Epithelial cell of esophagus (primary cell): ENCODE measurements around the gene CCDC3.
A peak's percentile ranks its signal among the peaks of the same experiment; 100 is the strongest.

ENCODE experiments used
- DNase-seq: peaks from one replicate; pipeline ENCODE4 v3.0.0; 2010; ENCODE audit warnings: low read depth
- H3K4me3 ChIP-seq: 2 replicates; pipeline ENCODE4 v1.5.1; 2011; ENCODE audit warnings: mild to moderate bottlenecking, low read length, control low read depth
- TF ChIP-seq, protein P1 (sequence below): IDR thresholded peaks from 2 replicates; pipeline ENCODE4 v1.5.1; 2011; ENCODE audit warnings: low read depth, mild to moderate bottlenecking, low read length, control low read depth, inconsistent platforms; ENCODE audit not compliant: insufficient read depth; ENCODE audit errors: missing control alignments

Gene CCDC3

DNA sequence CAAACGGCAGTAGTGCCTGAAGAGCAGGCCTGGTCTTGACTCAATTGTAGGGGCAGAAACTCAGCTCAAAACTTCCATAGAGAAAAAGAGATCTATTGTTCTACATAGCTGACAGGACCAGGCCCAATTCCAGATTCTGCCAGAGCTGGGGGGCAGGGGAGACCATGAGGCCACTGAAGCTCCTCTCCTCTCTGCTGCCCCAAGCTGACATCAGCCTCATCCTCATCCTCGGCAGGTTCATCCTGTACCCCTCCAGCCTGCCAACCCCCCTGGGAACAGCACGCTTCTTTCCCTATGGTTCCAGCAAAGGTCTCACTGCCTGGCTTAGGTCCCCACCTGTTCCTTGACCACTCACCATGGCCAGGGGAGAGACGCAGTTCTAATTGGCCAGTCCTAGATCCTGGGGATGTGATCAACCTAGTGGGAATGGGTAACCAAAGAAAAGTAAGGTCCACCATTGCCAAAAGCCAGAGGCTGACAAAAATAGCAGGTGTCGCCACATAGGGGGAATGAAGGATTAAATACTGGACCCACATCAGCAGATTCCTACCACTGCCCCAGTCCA lies 42.9 kb downstream of the CCDC3 start:
- no peak for DNase-seq
- no peak overlapping the region for H3K4me3 ChIP-seq
- TF ChIP-seq, protein P1, sequence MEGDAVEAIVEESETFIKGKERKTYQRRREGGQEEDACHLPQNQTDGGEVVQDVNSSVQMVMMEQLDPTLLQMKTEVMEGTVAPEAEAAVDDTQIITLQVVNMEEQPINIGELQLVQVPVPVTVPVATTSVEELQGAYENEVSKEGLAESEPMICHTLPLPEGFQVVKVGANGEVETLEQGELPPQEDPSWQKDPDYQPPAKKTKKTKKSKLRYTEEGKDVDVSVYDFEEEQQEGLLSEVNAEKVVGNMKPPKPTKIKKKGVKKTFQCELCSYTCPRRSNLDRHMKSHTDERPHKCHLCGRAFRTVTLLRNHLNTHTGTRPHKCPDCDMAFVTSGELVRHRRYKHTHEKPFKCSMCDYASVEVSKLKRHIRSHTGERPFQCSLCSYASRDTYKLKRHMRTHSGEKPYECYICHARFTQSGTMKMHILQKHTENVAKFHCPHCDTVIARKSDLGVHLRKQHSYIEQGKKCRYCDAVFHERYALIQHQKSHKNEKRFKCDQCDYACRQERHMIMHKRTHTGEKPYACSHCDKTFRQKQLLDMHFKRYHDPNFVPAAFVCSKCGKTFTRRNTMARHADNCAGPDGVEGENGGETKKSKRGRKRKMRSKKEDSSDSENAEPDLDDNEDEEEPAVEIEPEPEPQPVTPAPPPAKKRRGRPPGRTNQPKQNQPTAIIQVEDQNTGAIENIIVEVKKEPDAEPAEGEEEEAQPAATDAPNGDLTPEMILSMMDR, result no peak

- DNase-seq, result no peak
- no peak overlapping the region for H3K4me3 ChIP-seq
- TF ChIP-seq, protein P1, result no peak
Observed at GRCh38 chr10:12957081-12957480, 44.4 kb downstream of the CCDC3 start.

GRCh38 chr10:12954866-12955265 lies 46.6 kb downstream of the CCDC3 start:
- H3K4me3 ChIP-seq, result no peak overlapping the region
- TF ChIP-seq, protein P1, result no peak
- DNase-seq, result peak; percentile 56

GRCh38 chr10:12950583-12951128 lies 50.9 kb downstream of the CCDC3 start:
- no peak overlapping the region for H3K4me3 ChIP-seq
- TF ChIP-seq, protein P1, result no peak
- peak; percentile 78 for DNase-seq

- DNase-seq, result no peak
- no peak overlapping the region for H3K4me3 ChIP-seq
- TF ChIP-seq, protein P1, result peak; percentile 15
Observed at GRCh38 chr10:12949248-12949647, 52.3 kb downstream of the CCDC3 start.

DNA sequence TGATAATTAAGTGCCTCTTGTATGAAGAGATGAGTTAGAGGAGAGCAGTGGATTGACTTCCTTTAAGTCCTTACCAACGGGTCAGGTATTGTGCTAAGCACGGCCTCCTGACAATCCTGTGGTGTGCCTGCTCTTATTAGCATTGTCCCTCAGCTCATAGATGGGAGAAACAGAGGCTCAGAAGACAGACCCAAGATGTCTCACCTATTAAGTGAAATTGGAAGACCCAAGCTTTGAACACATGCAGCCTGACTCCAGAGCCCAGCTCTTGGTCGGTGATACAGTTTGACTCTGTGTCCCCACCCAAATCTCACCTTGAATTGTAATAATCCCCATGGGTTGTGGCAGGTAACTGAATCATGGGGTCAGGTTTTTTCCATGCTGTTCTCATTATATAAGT lies 53.8 kb downstream of the CCDC3 start:
- TF ChIP-seq, protein P1, result no peak
- H3K4me3 ChIP-seq, result no peak overlapping the region
- no peak for DNase-seq

GRCh38 chr10:12946372-12946771 lies 55.1 kb downstream of the CCDC3 start:
- TF ChIP-seq, protein P1, result no peak
- no peak overlapping the region for H3K4me3 ChIP-seq
- DNase-seq, result no peak
